ENCODE results near the gene UBTFL1. TPM values are rescaled to one million over a fixed set of nuclear protein-coding genes. Genes with fewer than 3 reads are reported as not detected.

Gene UBTFL1, protein sequence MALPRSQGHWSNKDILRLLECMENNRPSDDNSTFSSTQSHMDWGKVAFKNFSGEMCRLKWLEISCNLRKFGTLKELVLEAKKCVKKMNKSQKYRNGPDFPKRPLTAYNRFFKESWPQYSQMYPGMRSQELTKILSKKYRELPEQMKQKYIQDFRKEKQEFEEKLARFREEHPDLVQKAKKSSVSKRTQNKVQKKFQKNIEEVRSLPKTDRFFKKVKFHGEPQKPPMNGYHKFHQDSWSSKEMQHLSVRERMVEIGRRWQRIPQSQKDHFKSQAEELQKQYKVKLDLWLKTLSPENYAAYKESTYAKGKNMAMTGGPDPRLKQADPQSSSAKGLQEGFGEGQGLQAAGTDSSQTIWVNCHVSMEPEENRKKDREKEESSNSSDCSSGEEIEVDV
- total RNA-seq: not detected

DNA sequence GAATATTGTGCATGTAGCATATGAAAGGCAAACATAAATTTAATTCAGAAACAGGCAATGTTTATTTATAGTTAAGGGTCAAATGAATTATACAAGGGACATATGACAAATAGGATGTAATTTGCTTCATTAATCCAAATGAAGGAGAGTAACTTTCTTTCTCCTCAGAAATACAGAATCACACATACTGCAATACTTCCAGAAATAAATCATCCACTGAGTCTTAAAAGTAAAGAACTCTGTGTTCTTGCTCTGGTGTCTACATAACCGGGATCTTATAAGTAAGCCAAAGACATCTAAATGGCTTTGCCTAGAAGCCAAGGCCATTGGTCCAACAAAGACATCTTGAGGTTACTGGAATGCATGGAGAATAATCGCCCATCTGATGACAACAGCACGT, at the start of gene UBTFL1:
Gene UBTFL1, plus strand, starts transcription at position 301 of the 400 bp plus-strand sequence. Its CDS starts 0 bp downstream, at position 301.

DNA sequence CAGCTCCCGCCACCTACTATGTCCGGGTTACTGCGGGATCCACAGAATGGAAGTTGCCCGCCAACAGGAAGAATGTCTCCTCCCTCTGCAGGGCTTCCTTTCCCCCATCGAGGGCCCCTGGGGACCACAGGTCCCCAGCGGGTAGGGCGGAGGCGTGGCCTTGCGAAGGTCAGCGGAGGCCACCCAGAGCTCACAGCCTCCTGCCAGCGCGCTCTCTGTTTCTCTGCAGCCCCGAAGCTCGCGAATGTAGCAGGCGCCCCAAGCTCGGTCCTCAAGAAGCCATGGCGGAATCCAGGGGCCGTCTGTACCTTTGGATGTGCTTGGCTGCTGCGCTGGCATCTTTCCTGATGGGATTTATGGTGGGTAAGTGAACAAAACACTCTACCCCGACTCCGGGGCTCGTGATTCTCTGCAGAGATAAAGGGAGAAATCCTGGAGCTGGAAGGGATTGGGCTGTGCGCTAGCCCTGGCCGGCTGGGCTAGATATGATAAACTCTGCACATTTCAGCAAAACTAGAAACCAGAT, 48.8 kb downstream of the UBTFL1 start, which contains the start of gene NAALAD2:
Gene NAALAD2, plus strand, starts transcription at position 186 of the 526 bp plus-strand sequence. Its CDS starts 96 bp downstream, at position 282.

Small RNA genes within 50 kb of the gene (small RNA-seq; reads per million reads assigned to genes)
- 0 reads per million in 2 donors for gene AP000827.1
- 0 reads per million in 2 donors for gene RF00275

Other genes starting within 250 kb of the UBTFL1 start
- gene TRIM64B, start 207.5 kb upstream of the UBTFL1 start, total RNA-seq: not detected
- not detected for gene TRIM49D1, start 163.7 kb upstream of the UBTFL1 start, total RNA-seq
- not detected for gene TRIM49D2, start 161.9 kb upstream of the UBTFL1 start, total RNA-seq
- not detected for gene TRIM64, start 119.9 kb upstream of the UBTFL1 start, total RNA-seq
- not detected for gene TRIM49C, start 54.8 kb upstream of the UBTFL1 start, total RNA-seq
- 1 to 10 TPM in 1 of 2 donors, under 1 TPM in 1; 0.67 to 2.4 TPM for gene NAALAD2, start 48.7 kb downstream of the UBTFL1 start, total RNA-seq
- gene CHORDC1, start 137.1 kb downstream of the UBTFL1 start, total RNA-seq: 10 to 100 TPM; 30.3 to 50.0 TPM

All from melanocyte of skin (primary cell).